ENCODE results near the gene PNPLA6. TPM values are rescaled to one million over a fixed set of nuclear protein-coding genes. Genes with fewer than 3 reads are reported as not detected.

The PNPLA6 gene
- total and polyA plus RNA-seq, 9 of the 15 experiments (the other 6 are each of a cell fraction or from before 2014, with no cell fraction given), result 0.07 to 30.2 (median 8.3) TPM

- TF ChIP-seq, protein P1, sequence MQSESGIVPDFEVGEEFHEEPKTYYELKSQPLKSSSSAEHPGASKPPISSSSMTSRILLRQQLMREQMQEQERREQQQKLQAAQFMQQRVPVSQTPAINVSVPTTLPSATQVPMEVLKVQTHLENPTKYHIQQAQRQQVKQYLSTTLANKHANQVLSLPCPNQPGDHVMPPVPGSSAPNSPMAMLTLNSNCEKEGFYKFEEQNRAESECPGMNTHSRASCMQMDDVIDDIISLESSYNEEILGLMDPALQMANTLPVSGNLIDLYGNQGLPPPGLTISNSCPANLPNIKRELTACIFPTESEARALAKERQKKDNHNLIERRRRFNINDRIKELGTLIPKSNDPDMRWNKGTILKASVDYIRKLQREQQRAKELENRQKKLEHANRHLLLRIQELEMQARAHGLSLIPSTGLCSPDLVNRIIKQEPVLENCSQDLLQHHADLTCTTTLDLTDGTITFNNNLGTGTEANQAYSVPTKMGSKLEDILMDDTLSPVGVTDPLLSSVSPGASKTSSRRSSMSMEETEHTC (IDR thresholded peaks at IDR 0.05), result no peak
- no peak for TF ChIP-seq SPI1 (IDR thresholded peaks at IDR 0.05; ENCODE audit: borderline replicate concordance, low read depth, low read length)
- peak; percentile 88 for TF ChIP-seq FOSL1 (tag; conservative IDR thresholded peaks at IDR 0.05)
- no peak for TF ChIP-seq TCFL5 (CRISPR knock-in tag; conservative IDR thresholded peaks at IDR 0.05)
- no peak for TF ChIP-seq SRSF1 (IDR thresholded peaks at IDR 0.05; ENCODE audit: low read depth, low read length)
- TF ChIP-seq NR3C1 (CRISPR knock-in tag; IDR thresholded peaks at IDR 0.05), result no peak
- TF ChIP-seq, protein P2, sequence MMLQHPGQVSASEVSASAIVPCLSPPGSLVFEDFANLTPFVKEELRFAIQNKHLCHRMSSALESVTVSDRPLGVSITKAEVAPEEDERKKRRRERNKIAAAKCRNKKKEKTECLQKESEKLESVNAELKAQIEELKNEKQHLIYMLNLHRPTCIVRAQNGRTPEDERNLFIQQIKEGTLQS (IDR thresholded peaks at IDR 0.05), result peak; percentile 62
- TF ChIP-seq, protein P2 (CRISPR knock-in tag; conservative IDR thresholded peaks at IDR 0.05), result no peak
- no peak for TF ChIP-seq PHF20 (IDR thresholded peaks at IDR 0.05; ENCODE audit: partially characterized antibody)
- TF ChIP-seq, protein P3, sequence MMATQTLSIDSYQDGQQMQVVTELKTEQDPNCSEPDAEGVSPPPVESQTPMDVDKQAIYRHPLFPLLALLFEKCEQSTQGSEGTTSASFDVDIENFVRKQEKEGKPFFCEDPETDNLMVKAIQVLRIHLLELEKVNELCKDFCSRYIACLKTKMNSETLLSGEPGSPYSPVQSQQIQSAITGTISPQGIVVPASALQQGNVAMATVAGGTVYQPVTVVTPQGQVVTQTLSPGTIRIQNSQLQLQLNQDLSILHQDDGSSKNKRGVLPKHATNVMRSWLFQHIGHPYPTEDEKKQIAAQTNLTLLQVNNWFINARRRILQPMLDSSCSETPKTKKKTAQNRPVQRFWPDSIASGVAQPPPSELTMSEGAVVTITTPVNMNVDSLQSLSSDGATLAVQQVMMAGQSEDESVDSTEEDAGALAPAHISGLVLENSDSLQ (IDR thresholded peaks at IDR 0.05), result peak; percentile 26; the same call in 1 of the 2 replicates
- no peak for TF ChIP-seq TCF3 (CRISPR knock-in tag; IDR thresholded peaks at IDR 0.05)
- no peak for TF ChIP-seq SOX6 (IDR thresholded peaks at IDR 0.05)
- peak; percentile 74 for TF ChIP-seq CREM (IDR thresholded peaks at IDR 0.05; ENCODE audit: low read depth)
- TF ChIP-seq NFXL1 (CRISPR knock-in tag; IDR thresholded peaks at IDR 0.05), result no peak
- TF ChIP-seq TEAD1 (CRISPR knock-in tag; IDR thresholded peaks at IDR 0.05), result no peak
- TF ChIP-seq, protein P4, sequence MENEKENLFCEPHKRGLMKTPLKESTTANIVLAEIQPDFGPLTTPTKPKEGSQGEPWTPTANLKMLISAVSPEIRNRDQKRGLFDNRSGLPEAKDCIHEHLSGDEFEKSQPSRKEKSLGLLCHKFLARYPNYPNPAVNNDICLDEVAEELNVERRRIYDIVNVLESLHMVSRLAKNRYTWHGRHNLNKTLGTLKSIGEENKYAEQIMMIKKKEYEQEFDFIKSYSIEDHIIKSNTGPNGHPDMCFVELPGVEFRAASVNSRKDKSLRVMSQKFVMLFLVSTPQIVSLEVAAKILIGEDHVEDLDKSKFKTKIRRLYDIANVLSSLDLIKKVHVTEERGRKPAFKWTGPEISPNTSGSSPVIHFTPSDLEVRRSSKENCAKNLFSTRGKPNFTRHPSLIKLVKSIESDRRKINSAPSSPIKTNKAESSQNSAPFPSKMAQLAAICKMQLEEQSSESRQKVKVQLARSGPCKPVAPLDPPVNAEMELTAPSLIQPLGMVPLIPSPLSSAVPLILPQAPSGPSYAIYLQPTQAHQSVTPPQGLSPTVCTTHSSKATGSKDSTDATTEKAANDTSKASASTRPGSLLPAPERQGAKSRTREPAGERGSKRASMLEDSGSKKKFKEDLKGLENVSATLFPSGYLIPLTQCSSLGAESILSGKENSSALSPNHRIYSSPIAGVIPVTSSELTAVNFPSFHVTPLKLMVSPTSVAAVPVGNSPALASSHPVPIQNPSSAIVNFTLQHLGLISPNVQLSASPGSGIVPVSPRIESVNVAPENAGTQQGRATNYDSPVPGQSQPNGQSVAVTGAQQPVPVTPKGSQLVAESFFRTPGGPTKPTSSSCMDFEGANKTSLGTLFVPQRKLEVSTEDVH (IDR thresholded peaks at IDR 0.05; ENCODE audit: low read depth, partially characterized antibody), result no peak
- no peak for TF ChIP-seq ATF1 (CRISPR knock-in tag; IDR thresholded peaks at IDR 0.05)
- TF ChIP-seq ATF1 (tag; IDR thresholded peaks at IDR 0.05), result 0 out of 2 replicates have a peak, but pooled peaks have one; percentile 7
- TF ChIP-seq TRIM28 (IDR thresholded peaks at IDR 0.05), result no peak
- TF ChIP-seq THRB (CRISPR knock-in tag; conservative IDR thresholded peaks at IDR 0.05), result no peak
- peak; percentile 59 for TF ChIP-seq ZNF384 (IDR thresholded peaks at IDR 0.05; ENCODE audit: low read depth, low read length)
- no peak for TF ChIP-seq E2F3 (CRISPR knock-in tag; IDR thresholded peaks at IDR 0.05)
- TF ChIP-seq ZNF449 (CRISPR knock-in tag; IDR thresholded peaks at IDR 0.05), result no peak
Observed at GRCh38 chr19:7492142-7492541, 43.4 kb upstream of the PNPLA6 start (continued).
